GM10847 (cell line): ENCODE results near the gene SCIN.

Source experiments
- POLR2A ChIP-seq: IDR thresholded peaks from 2 replicates; pipeline ENCODE4 v1.6.1; 2011; ENCODE audit not compliant: insufficient read length; ENCODE audit errors: extremely low read depth

The SCIN gene

GRCh38 chr7:12637328-12637727 is 66.8 kb downstream of the SCIN start:
- TF ChIP-seq POLR2A = no peak

GRCh38 chr7:12637819-12638592 is 67.5 kb downstream of the SCIN start:
- no peak for TF ChIP-seq POLR2A

- no peak for TF ChIP-seq POLR2A
These were observed 68.4 kb downstream of the SCIN start for GRCh38 chr7:12638851-12639456.

GRCh38 chr7:12640299-12641096 is 70.0 kb downstream of the SCIN start:
- no peak for TF ChIP-seq POLR2A

GRCh38 chr7:12641196-12641595 is 70.7 kb downstream of the SCIN start:
- no peak for TF ChIP-seq POLR2A

GRCh38 chr7:12642508-12642907 is 72.0 kb downstream of the SCIN start:
- TF ChIP-seq POLR2A = no peak

GRCh38 chr7:12643001-12643643 is 72.6 kb downstream of the SCIN start:
- no peak for TF ChIP-seq POLR2A

- no peak for TF ChIP-seq POLR2A
These were observed 73.1 kb downstream of the SCIN start for GRCh38 chr7:12643644-12644043.

- no peak for TF ChIP-seq POLR2A
These were observed 75.6 kb downstream of the SCIN start for GRCh38 chr7:12646139-12646538.

GRCh38 chr7:12647364-12648219 is 77.1 kb downstream of the SCIN start:
- no peak for TF ChIP-seq POLR2A

GRCh38 chr7:12648704-12649261 is 78.3 kb downstream of the SCIN start:
- no peak for TF ChIP-seq POLR2A

- TF ChIP-seq POLR2A = no peak
These were observed 78.8 kb downstream of the SCIN start for GRCh38 chr7:12649348-12649747.

- no peak for TF ChIP-seq POLR2A
These were observed 79.6 kb downstream of the SCIN start for GRCh38 chr7:12650080-12650479.

GRCh38 chr7:12653110-12653509 is 82.6 kb downstream of the SCIN start:
- TF ChIP-seq POLR2A = no peak
